Measurements from ENCODE around the gene AGFG1. TPM values are rescaled to one million over a fixed set of nuclear protein-coding genes. Genes with fewer than 3 reads are reported as not detected.

AGFG1 gene
- total RNA-seq, 6 experiments from 2014 or later, result 62.3 to 105 (median 74.0) TPM

DNA sequence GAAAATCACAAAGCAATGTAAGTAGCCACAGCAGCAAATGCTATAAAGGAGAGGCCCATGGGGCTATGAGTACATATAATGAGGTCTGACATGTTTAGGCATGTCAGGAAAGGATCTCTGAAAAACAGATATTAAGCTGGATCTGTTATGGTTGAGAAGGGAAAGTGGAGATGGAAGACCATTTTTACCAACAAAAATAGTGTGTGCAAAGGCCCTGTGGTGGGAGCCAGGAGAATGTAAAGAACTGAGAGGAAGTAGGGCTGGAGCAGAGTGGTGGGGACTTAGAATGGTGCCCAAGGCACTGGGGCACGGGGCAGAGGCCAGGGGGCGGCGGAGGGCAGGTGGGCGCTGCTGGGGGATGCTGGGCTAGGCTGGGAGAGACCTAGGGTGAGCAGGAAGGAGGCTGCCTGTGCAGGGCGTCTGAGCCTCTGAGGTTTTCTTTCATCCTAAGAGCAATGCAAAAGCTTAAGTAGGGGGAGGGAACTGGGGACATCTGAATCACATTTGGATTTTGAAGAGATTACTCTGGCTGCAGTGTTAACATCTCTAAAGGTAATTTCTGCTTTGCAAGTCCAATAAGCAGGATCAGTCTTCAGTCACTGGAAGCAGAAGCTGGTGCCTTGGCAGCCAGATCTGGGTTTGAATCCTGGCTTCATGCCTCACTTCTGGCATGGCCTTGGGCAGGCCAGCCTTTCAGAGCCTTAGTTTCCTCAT is 4.9 kb upstream of the AGFG1 start:
- no peak for TF ChIP-seq CTCF (IDR thresholded peaks at IDR 0.05)
- Mint-ChIP-seq H3K4me1 (ENCODE audit: low read depth) (peaks cover 51% of the 10 kb centered on the region), H3K27ac (peak overlapping the region; percentile 95), H3K27me3 (ENCODE audit: insufficient read depth) (no peaks in the 10 kb centered on the region), H3K9me3 (no peaks in the 10 kb centered on the region), H3K36me3 (ENCODE audit: low read depth) (0 out of 2 replicates have a peak, but pooled peaks cover 4% of the 10 kb centered on the region), H3K4me3 (peak overlapping the region; percentile 63)
- DNase-seq, result no peak

- no peak for TF ChIP-seq CTCF (IDR thresholded peaks at IDR 0.05)
- Mint-ChIP-seq H3K27ac (no peak overlapping the region), H3K36me3 (ENCODE audit: low read depth) (0 out of 2 replicates have a peak, but pooled peaks cover 4% of the 10 kb centered on the region), H3K4me1 (ENCODE audit: low read depth) (peaks cover 55% of the 10 kb centered on the region), H3K9me3 (no peaks in the 10 kb centered on the region), H3K27me3 (ENCODE audit: insufficient read depth) (no peaks in the 10 kb centered on the region), H3K4me3 (peak overlapping the region; percentile 52)
- DNase-seq, result no peak
Measured at GRCh38 chr2:227471412-227471811, 544 bp upstream of the AGFG1 start.

DNA sequence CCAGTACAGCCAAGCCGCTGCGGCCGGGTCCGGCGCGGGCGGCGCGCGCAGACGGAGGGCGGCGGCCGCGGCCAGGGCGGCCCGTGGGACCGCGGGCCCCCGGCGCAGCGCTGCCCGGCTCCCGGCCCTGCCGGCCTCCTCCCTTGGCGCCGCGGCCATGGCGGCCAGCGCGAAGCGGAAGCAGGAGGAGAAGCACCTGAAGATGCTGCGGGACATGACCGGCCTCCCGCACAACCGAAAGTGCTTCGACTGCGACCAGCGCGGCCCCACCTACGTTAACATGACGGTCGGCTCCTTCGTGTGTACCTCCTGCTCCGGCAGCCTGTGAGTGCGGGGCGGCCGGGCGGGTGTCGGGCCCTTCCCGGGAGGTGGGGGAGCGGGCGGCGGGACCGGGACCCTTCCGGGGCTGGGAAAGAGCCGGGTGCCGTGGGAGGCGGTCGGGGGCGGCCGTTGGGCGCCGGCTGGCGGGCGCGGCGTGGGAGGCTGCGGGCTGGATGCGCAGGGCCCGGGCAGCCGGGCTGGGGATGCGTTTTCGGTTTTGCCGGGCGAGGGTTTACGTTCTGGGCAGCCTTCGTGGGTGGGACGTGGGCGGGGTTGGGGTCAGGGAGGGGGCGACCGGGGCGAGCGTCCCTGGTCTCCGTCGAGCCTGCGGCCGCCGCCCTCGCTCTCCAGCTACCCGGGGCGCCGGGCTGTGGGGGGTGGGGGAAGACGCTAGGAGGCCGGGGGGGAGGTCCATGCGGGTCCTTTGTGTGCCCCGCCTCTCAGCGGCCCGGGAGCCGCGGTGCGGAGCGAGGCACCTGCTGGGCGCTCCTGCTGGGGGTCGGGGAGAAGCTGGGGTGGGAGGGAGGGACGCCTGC is 537 bp downstream of the AGFG1 start:
- peak overlapping the region; percentile 94 for H3K4me3 Mint-ChIP-seq
- no peaks in the 10 kb centered on the region for H3K9me3 Mint-ChIP-seq
- no peak for DNase-seq
- peak overlapping the region; percentile 82 for H3K27ac Mint-ChIP-seq
- H3K4me1 Mint-ChIP-seq (ENCODE audit: low read depth), result peaks cover 55% of the 10 kb centered on the region
- no peaks in the 10 kb centered on the region for H3K36me3 Mint-ChIP-seq (ENCODE audit: low read depth)
- no peaks in the 10 kb centered on the region for H3K27me3 Mint-ChIP-seq (ENCODE audit: insufficient read depth)
- 0 out of 2 replicates have a peak, but pooled peaks have one; percentile 13 for TF ChIP-seq CTCF (IDR thresholded peaks at IDR 0.05)

DNA sequence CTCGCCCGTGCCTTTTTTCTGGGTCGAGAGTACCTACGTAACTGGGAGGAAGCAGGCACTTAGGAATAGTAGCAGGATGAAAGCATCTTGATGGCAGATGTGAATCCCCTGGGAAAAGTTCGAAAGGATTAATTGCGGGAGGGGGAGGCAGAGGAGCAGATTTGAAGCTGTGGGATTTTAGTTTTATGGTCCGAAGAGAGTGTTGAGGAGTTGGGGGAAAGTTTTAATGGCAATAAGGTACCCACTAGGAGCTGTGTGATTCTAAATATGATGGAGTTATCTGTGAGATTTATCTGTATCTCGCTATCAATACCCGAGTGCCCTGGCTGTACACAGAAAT is 1.1 kb downstream of the AGFG1 start:
- H3K4me1 Mint-ChIP-seq (ENCODE audit: low read depth), result peaks cover 55% of the 10 kb centered on the region
- H3K27ac Mint-ChIP-seq, result peak overlapping the region; percentile 82
- no peak for DNase-seq
- H3K36me3 Mint-ChIP-seq (ENCODE audit: low read depth), result no peaks in the 10 kb centered on the region
- H3K9me3 Mint-ChIP-seq, result no peaks in the 10 kb centered on the region
- no peak for TF ChIP-seq CTCF (IDR thresholded peaks at IDR 0.05)
- peak overlapping the region; percentile 94 for H3K4me3 Mint-ChIP-seq
- no peaks in the 10 kb centered on the region for H3K27me3 Mint-ChIP-seq (ENCODE audit: insufficient read depth)

GRCh38 chr2:227473806-227474205 is 1.9 kb downstream of the AGFG1 start:
- Mint-ChIP-seq H3K4me1 (ENCODE audit: low read depth) (peaks cover 55% of the 10 kb centered on the region), H3K4me3 (peak overlapping the region; percentile 94), H3K9me3 (no peaks in the 10 kb centered on the region), H3K27ac (peak overlapping the region; percentile 44), H3K27me3 (ENCODE audit: insufficient read depth) (no peaks in the 10 kb centered on the region), H3K36me3 (ENCODE audit: low read depth) (no peaks in the 10 kb centered on the region)
- DNase-seq, result no peak
- TF ChIP-seq CTCF (IDR thresholded peaks at IDR 0.05), result no peak
